NCI-H2227 treated with DMSO at 0.1 percent for 48 hours (cell line): ENCODE measurements around the gene FAM240A.
"Not testable (repeated sequence)": the region's sequence is repeated elsewhere in the genome, so short reads cannot be mapped to it uniquely, and the experiment has no call there.

ENCODE experiments used
- DNase-seq: peaks from one replicate; lab custom pipeline; 2025; lab: John Stamatoyannopoulos, UW

The FAM240A gene

DNA sequence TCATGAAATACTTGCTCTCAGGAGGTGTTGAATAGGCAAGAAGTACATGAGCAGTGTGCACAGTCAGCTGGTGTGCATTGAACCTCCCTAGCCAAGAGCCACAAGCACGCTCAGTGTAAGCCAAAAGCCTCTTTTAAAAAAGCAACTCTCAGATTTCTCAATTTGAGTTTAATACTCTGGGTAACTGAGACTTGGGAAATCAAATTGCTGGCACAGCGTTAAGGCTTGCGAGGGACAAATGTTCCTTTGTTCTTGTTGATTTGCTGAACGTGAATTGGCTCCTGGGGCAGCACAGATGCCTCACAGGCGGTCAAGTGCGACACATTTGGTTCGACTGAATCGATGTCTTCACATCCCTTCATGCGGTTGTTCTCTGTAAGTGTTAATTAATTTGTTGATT, at the start of gene FAM240A:
Gene FAM240A (plus strand): TSS at position 202 of the 400 bp plus-strand sequence. CDS start 159 bp downstream, at position 361.
- no peak for DNase-seq

GRCh38 chr3:46564190-46565021, 47.9 kb upstream of the FAM240A start:
- DNase-seq: no peak

- DNase-seq: no peak
These were observed 47.2 kb upstream of the FAM240A start for GRCh38 chr3:46565077-46565476.

DNA sequence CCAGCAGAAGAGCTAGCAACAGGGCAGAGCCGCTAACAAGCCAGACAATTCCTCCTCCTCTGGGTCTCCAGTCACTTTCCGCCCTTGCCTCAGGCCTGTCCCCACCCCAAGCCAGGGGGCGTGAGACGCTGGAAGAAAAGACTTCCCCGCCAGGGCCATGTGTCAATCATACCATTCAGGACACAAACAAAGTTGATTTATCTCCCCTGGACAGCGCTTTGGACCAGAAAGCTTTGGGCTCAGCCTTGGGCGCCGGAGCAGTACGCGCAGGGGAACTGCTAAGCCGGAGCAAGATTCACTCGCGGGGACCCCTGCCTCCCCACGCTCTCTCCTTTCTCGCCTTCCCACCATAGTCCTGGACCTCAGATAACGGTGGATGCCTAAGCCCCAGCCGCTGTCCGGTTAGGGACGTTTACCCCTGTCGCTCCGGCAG, 46.7 kb upstream of the FAM240A start:
- peak; percentile 5 for DNase-seq

- peak; percentile 8 for DNase-seq
These were observed 46.2 kb upstream of the FAM240A start, which contains the start of gene LRRC2 for GRCh38 chr3:46566040-46566641. TSS of gene LRRC2 (minus strand) at chr3:46566302. CDS start at chr3:46551591, 14,711 bp downstream.

DNA sequence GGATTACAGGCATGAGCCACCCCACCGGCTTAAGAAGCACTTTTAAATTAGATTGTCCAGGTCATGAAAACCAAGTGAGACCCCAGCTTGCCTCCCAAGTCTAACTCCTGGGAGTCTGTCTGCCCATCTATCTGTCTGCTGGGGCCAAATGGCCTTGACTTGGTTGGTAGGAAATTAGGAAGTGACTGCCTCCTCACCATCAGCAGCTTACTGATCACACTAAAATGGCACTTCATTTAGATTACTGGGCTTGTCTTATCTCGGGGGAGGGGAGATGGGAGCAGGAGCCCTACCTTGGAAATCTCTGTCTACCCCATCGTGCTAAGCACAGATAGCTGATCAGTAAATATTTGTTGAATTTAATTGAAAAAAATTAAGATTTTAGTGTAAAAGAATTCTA, 40.6 kb upstream of the FAM240A start:
- no peak for DNase-seq

DNA sequence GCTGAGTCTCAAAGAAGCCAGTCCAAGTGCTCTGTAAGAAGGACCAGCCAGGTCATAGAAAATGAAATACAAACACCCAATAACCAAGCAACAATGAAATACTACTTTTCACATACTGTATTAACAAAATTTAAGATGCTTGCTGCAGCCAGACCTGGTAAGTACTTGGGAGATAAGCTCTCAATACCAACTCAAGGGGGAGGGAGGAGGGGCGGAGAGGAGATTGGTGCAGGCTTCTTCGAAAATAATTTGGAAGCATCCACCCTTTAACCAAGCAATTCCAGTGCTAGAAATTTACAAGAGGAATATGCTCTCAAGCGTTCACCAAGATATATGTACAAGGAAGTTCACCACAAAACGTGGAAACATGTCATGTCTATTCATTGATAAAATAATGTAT, 38.6 kb upstream of the FAM240A start:
- no peak for DNase-seq

DNA sequence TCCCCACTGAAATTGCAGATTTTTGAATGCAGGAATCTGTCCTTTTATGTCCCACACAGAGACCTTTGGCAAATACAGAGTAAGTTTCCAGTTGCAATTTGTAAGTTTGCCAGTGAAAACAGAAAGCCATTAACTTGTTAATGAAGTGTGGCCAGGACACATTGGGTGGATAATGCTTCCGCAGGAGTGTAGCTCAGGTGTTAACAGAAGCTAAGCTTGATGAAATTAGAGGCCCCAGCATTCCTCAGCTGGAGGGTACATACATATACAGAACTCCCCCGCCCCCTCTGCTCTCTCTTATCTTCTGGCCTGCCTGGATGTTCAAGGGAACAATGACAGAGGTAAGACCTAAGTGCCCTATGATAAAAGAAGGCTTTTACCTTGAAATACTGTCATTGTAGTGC, 38.1 kb upstream of the FAM240A start:
- DNase-seq: no peak

- DNase-seq: no peak
These were observed 37.3 kb upstream of the FAM240A start for GRCh38 chr3:46574881-46575576.

GRCh38 chr3:46575577-46576222, 36.6 kb upstream of the FAM240A start:
- no peak for DNase-seq

DNA sequence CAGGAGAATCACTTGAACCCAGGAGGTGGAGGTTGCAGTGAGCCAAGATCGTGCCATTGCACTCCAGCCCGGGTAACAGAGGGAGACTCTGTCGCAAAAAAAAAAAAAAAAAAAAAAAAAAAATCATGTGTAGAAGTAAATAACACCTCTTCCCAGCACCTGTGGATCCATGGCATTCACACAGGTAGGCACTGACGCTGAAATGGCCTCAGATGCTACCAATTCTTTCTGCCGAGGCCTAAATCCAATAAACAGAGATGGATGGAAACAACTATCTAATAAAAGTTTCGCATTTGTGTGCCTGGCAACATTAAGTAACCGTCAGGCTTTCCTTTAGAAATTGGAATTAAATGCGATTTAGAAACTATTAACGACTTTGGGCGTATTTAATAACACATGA, 35.9 kb upstream of the FAM240A start:
- DNase-seq: no peak

DNA sequence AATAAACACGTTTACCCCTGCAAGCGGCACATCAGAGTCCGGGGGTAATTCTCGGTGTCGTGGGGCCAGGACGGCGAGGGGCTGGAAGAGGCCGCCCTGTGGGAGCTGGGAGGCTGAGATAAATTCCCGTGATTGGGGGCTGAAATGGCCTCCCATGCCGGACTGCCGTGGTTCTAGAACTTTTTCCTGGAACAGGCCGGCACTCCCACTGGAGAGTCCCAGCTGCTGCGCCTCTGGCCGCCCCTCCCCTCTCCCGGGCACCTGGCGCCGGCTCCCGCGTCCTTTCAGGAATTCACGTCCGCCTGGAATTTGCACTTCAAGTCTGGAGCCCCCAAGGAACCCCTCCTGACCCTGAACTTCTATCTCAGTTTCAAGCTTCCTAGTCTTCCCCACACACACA, 35.4 kb upstream of the FAM240A start:
- DNase-seq: no peak

DNA sequence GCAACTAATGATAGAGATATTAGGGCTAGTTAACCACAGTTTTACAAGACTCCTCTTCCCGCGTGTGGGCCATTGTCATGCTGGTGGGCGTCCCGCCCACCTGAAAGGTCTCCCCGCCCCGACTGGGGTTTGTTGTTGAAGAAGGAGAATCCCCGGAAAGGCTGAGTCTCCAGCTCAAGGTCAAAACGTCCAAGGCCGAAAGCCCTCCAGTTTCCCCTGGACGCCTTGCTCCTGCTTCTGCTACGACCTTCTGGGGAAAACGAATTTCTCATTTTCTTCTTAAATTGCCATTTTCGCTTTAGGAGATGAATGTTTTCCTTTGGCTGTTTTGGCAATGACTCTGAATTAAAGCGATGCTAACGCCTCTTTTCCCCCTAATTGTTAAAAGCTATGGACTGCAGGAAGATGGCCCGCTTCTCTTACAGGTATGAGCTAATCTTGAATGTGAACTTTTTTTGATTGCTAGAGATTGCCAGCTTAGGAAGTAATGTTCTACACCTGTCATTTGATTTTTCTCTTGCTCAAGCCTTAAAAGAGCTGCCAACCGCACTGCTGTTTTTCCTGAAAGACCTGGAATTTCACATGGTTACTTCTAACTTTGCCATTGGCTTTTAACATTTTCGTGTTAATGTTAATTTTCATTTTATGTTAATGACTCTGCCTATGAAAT, 34.6 kb upstream of the FAM240A start:
- not testable (repeated sequence) for DNase-seq

GRCh38 chr3:46578973-46579755, 33.2 kb upstream of the FAM240A start:
- no peak for DNase-seq

- DNase-seq: no peak
These were observed 32.5 kb upstream of the FAM240A start for GRCh38 chr3:46579756-46580286.

- DNase-seq: no peak
These were observed 31.6 kb upstream of the FAM240A start for GRCh38 chr3:46580675-46581074.

GRCh38 chr3:46584598-46585467, 27.5 kb upstream of the FAM240A start:
- no peak for DNase-seq

GRCh38 chr3:46585799-46586693, 26.3 kb upstream of the FAM240A start:
- no peak for DNase-seq
